Nephron progenitor cell (in vitro differentiated cells): ENCODE data around the gene BEND5.

Source experiments
- DNase-seq: peaks from one replicate; pipeline ENCODE4 v3.0.0; 2021
- H3K27ac Mint-ChIP-seq: 2 replicates; pipeline ENCODE4 v1.8.0; 2021; ENCODE audit warnings: mild to moderate bottlenecking, moderate library complexity, mixed read lengths
- H3K27me3 Mint-ChIP-seq: 2 replicates; pipeline ENCODE4 v1.8.0; 2021; ENCODE audit warnings: mild to moderate bottlenecking, low read depth, mixed read lengths; ENCODE audit not compliant: poor library complexity
- H3K36me3 Mint-ChIP-seq: 2 replicates; pipeline ENCODE4 v1.8.0; 2021; ENCODE audit warnings: low read depth, mixed read lengths
- H3K4me1 Mint-ChIP-seq: 2 replicates; pipeline ENCODE4 v1.8.0; 2021; ENCODE audit warnings: mixed read lengths
- H3K4me3 Mint-ChIP-seq: 2 replicates; pipeline ENCODE4 v1.8.0; 2021; ENCODE audit warnings: mild to moderate bottlenecking, moderate library complexity, mixed read lengths
- H3K9me3 Mint-ChIP-seq: 2 replicates; pipeline ENCODE4 v1.8.0; 2021; ENCODE audit warnings: mild to moderate bottlenecking, moderate library complexity, mixed read lengths
- TF ChIP-seq, protein P1 (sequence below): fragments of 200-600 bp; sonication (generic); IDR thresholded peaks from 2 replicates; pipeline ENCODE4 v1.5.0; 2021; ENCODE audit warnings: antibody characterized with exemption

Gene BEND5

DNA sequence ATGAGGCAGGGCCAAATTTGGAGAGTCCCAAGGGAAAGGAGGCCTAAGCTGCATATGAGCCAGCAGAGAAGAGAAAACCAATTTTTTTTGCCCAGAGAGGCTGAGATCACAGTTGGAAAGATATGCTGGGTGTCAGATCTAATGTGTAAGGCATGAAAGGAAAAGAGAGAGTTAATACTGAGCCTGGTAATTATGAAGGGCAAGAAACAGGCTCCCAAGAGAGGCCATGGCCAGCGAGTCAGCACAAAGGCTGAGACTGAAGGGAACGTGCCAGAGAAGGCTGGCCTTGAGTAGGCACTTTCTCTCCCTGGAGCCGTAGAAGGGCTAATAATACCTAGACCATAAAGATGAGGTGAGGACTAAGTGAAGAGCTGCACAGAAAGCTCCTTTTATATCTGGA is 31.8 kb upstream of the BEND5 start:
- DNase-seq = no peak
- no peaks in the 10 kb centered on the region for H3K36me3 Mint-ChIP-seq
- no peak overlapping the region for H3K27ac Mint-ChIP-seq
- TF ChIP-seq, protein P1, sequence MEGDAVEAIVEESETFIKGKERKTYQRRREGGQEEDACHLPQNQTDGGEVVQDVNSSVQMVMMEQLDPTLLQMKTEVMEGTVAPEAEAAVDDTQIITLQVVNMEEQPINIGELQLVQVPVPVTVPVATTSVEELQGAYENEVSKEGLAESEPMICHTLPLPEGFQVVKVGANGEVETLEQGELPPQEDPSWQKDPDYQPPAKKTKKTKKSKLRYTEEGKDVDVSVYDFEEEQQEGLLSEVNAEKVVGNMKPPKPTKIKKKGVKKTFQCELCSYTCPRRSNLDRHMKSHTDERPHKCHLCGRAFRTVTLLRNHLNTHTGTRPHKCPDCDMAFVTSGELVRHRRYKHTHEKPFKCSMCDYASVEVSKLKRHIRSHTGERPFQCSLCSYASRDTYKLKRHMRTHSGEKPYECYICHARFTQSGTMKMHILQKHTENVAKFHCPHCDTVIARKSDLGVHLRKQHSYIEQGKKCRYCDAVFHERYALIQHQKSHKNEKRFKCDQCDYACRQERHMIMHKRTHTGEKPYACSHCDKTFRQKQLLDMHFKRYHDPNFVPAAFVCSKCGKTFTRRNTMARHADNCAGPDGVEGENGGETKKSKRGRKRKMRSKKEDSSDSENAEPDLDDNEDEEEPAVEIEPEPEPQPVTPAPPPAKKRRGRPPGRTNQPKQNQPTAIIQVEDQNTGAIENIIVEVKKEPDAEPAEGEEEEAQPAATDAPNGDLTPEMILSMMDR = no peak
- no peaks in the 10 kb centered on the region for H3K9me3 Mint-ChIP-seq
- no peak overlapping the region for H3K4me3 Mint-ChIP-seq
- H3K4me1 Mint-ChIP-seq = no peaks in the 10 kb centered on the region
- peaks cover 8% of the 10 kb centered on the region for H3K27me3 Mint-ChIP-seq

DNA sequence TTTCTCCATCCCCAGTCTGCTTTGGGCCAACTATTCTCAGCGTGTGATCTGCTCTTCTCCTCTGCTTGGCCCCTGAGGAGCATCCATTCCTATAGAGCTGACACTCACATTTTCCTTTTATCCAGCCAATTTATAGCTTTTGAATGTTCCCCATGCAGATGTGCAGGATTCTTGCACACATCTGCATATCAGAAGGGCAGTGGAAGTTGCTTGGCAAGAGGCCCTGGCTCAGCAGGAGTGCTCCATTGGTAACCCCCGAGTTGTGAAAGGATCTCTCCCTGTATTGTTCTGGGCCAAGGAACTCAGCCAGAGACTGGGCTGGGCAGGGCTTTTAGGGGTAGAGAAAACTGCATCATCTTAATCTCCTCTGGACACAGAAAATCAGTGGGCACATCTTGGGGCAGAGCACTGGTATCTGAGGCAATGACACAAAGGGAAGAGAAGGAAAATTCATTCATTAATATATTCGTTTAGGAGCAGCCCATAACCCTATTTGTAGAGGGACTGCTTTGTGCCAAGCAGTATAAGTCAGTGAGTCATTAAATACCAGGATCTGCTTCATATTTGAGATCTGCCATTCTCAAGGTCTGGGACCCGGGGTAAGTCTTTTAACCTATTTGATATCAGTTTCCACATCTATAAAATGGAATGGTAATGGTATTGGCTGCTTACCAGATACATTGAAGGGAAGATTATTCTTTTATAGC is 31.0 kb upstream of the BEND5 start:
- TF ChIP-seq, protein P1 = no peak
- no peak overlapping the region for H3K4me3 Mint-ChIP-seq
- H3K36me3 Mint-ChIP-seq = no peaks in the 10 kb centered on the region
- H3K9me3 Mint-ChIP-seq = no peaks in the 10 kb centered on the region
- no peak for DNase-seq
- H3K4me1 Mint-ChIP-seq = no peaks in the 10 kb centered on the region
- no peak overlapping the region for H3K27ac Mint-ChIP-seq
- H3K27me3 Mint-ChIP-seq = peaks cover 6% of the 10 kb centered on the region

GRCh38 chr1:48803474-48803873 is 26.8 kb upstream of the BEND5 start:
- H3K4me3 Mint-ChIP-seq = no peak overlapping the region
- H3K27ac Mint-ChIP-seq = no peak overlapping the region
- H3K9me3 Mint-ChIP-seq = peaks cover 3% of the 10 kb centered on the region
- H3K36me3 Mint-ChIP-seq = no peaks in the 10 kb centered on the region
- no peaks in the 10 kb centered on the region for H3K4me1 Mint-ChIP-seq
- DNase-seq = no peak
- TF ChIP-seq, protein P1 = no peak
- H3K27me3 Mint-ChIP-seq = peaks cover 12% of the 10 kb centered on the region

- Mint-ChIP-seq H3K27me3 (peaks cover 24% of the 10 kb centered on the region), H3K27ac (no peak overlapping the region), H3K9me3 (no peaks in the 10 kb centered on the region), H3K4me1 (no peaks in the 10 kb centered on the region), H3K4me3 (no peak overlapping the region), H3K36me3 (no peaks in the 10 kb centered on the region)
- TF ChIP-seq, protein P1 = no peak
- no peak for DNase-seq
Observed at GRCh38 chr1:48794816-48795215, 18.1 kb upstream of the BEND5 start.

GRCh38 chr1:48793863-48794262 is 17.2 kb upstream of the BEND5 start:
- no peaks in the 10 kb centered on the region for H3K36me3 Mint-ChIP-seq
- no peaks in the 10 kb centered on the region for H3K4me1 Mint-ChIP-seq
- TF ChIP-seq, protein P1 = no peak
- H3K27me3 Mint-ChIP-seq = peaks cover 22% of the 10 kb centered on the region
- H3K27ac Mint-ChIP-seq = no peak overlapping the region
- H3K9me3 Mint-ChIP-seq = no peaks in the 10 kb centered on the region
- H3K4me3 Mint-ChIP-seq = no peak overlapping the region
- no peak for DNase-seq

DNA sequence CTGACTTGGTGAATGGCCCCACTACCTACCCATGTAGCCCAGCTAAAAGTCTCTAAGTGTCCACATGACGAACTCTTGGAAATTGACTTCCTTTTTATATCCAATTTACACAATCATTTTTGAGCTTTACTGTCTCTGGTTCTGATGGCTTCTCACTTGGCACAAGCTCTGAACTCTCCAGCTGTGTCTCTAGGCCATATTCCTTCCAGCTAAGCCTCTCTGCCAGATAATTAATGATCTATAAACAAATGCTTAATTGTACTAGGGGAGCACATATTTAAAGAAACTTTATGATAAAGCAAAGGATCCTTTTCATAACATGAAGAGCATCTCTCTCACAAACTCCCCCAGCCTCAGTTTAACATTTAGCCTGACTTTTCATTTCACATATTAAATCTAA is 16.3 kb upstream of the BEND5 start:
- no peak for DNase-seq
- Mint-ChIP-seq H3K27ac (no peak overlapping the region), H3K27me3 (peaks cover 24% of the 10 kb centered on the region), H3K4me1 (no peaks in the 10 kb centered on the region), H3K36me3 (no peaks in the 10 kb centered on the region), H3K4me3 (no peak overlapping the region), H3K9me3 (no peaks in the 10 kb centered on the region)
- TF ChIP-seq, protein P1 = no peak
